22Rv1 (cell line): ENCODE measurements around the gene ST3GAL5.

Experiments used
- ZFX ChIP-seq: fragments of 450-650 bp; IDR thresholded peaks from 2 replicates; pipeline ENCODE4 v1.6.1; 2017; ENCODE audit warnings: antibody characterized with exemption, borderline replicate concordance
- TF ChIP-seq, protein P1 (sequence below): fragments of 450-650 bp; IDR thresholded peaks from 2 replicates; pipeline ENCODE4 v1.5.1; 2017; ENCODE audit warnings: mild to moderate bottlenecking

- TF ChIP-seq, protein P1, sequence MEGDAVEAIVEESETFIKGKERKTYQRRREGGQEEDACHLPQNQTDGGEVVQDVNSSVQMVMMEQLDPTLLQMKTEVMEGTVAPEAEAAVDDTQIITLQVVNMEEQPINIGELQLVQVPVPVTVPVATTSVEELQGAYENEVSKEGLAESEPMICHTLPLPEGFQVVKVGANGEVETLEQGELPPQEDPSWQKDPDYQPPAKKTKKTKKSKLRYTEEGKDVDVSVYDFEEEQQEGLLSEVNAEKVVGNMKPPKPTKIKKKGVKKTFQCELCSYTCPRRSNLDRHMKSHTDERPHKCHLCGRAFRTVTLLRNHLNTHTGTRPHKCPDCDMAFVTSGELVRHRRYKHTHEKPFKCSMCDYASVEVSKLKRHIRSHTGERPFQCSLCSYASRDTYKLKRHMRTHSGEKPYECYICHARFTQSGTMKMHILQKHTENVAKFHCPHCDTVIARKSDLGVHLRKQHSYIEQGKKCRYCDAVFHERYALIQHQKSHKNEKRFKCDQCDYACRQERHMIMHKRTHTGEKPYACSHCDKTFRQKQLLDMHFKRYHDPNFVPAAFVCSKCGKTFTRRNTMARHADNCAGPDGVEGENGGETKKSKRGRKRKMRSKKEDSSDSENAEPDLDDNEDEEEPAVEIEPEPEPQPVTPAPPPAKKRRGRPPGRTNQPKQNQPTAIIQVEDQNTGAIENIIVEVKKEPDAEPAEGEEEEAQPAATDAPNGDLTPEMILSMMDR = no peak
- TF ChIP-seq ZFX = no peak
Measured at GRCh38 chr2:85899849-85900248, 11.1 kb upstream of the ST3GAL5 start.
